Hippocampal formation (tissue), 2 donors: Measurements from ENCODE around the gene COA7.
"Not testable (repeated sequence)": the region's sequence is repeated elsewhere in the genome, so short reads cannot be mapped to it uniquely, and the experiment has no call there.

Source experiments
- DNase-seq, 2 donors: peaks; one replicate each; lab custom pipeline; 2025; lab: John Stamatoyannopoulos, UW

Gene COA7

DNA sequence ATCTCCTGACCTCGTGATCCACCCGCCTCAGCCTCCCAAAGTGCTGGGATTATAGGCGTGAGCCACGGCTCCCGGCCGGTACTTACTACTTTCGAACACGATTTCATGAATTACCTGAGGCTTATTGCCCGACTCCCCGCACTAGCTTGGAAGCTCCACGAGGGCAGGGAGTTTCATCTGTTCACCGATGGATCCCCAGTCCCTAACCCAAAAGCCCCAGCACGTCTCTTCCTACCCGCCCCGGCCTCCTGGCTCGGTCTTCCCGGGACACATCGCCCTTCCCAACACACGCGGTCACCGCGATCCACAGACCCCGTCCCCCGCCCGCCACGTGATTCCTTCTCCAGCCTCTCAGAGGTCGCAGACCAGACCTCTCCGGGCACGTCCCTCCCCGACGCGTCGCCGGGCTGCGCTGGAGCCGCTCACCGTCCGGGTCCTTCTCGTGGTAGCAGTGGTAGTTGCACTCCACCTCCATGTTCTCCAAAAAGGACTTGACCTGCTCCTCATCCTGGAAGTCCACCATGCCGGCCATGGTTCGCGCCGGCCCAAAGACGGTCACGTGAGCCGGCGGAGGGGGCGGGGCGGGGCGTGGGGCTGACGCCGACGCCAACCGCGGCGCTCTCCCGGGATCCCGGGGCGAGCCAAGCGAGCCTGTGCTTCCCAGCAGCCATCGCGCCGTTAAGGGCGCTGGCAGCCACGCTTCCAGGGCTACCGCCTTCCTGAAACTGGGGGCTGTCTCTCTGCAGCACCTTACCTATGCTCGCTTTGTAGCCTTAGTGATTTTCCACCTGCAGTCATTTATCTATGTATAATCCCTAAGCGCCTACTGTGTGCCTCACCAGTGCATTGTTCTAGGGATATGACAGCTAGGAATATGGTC is at the start of gene COA7:
Gene COA7 (minus strand): TSS at position 553 of the 880 bp plus-strand sequence. CDS start 21 bp downstream, at position 532.
- DNase-seq: peak; percentile 79 to 85

DNA sequence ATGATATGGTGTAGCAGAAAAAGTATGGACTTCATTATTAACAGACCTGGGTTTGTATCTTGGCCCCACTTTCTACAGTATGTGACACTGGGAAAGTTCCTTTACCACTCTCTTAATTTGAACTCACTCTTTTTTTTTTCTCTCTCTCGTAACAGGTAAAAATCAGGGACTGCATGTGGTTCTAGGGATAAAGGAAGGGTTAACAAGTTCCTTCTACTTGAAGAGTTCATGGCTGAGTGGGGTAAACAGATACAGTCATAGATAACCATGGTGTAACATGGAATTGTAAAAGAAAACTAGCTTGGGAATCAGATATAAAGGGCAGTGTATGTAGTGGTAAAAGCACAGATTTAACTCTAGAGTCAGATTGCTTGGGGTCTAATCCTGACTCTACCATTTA is 49.3 kb upstream of the COA7 start:
- no peak for DNase-seq

DNA sequence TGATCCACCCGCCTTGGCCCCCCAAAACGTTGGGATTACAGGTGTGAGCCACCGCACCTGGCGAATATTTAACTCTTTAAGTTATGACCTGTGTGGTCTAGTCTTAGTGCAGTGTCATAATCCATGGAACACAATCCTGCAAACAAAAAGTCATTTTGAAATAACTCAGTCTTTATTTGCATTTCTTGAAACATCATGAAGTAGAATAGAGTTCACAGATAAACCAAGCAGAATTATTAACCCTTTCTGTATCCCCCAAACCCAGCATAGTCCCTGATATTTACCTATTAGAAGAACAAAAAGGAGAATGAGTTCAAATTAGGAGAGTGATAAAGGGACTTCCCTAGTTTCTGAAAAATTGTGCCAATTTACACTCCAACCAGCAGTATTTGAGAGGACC is 48.0 kb upstream of the COA7 start:
- no peak for DNase-seq

DNA sequence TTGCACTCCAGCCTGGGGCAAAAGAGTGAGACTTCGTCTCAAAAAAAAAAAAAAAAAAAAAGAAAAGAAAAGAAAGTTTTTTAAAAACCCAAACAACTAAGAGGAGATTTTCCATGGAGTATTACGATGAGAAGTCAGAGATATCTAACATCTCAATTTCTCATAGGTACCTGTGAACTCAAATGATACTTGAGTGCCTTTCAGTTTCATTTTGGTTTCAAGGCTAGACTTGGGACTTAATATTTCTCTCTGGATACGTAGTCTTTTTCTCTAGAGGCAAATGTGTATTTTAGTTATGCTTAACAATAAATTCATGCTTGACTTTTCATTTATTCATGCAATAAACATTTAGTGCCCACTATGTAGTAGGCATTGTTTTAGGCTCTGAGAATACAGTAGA is 43.1 kb upstream of the COA7 start:
- DNase-seq: no peak

DNA sequence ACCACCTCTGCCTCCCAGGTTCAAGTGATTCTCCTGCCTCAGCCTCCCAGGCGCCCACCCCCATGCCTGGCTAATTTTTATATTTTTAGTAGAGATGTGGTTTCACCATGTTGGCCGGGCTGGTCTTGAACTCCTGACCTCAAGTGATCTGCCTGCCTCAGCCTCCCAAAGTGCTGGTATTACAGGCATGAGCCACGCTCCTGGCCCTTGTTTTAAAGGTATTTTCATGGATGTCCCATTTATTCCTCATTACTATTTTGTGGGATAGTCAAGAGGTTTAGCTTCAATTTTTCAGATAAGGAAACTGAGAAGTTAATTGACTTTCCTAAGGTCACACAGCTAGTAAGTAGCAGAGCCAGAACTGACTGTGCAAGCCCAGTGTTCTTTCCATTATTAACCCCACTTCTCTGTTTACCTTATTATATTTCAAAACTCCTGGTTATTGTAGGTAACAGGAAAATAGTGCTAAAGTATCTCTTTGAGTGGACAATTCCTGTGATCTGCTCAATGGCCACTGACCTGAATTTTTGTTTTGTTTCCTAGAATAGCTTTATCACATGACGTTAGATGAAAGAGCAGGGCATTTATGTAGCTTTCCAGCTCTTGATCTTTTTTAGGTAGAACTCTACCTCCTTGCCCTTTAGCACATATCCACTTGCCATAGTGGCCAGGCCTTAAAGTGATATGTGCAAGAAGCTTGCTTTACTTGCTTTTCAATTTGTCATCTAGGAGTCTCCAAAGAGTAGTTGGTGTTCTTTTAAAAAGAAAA is 41.7 kb upstream of the COA7 start:
- DNase-seq: no peak

DNA sequence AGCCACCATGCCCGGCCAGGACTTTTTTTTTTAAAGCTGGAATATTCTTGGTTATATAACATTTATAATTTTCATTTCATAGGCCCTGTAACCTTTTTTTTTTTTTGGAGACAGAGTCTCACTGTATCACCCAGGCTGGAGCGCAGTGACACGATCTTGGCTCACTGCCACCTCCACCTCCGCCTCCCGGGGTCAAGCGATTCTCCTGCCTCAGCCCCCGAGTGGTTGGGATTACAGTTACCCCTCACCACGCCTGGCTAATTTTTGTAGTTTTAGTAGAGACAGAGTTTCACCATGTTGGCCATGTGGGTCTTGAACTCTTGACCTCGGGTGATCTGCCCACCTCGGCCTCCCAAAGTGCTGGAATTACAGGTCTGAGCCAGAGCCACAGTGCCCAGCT is 40.7 kb upstream of the COA7 start:
- DNase-seq: no peak

DNA sequence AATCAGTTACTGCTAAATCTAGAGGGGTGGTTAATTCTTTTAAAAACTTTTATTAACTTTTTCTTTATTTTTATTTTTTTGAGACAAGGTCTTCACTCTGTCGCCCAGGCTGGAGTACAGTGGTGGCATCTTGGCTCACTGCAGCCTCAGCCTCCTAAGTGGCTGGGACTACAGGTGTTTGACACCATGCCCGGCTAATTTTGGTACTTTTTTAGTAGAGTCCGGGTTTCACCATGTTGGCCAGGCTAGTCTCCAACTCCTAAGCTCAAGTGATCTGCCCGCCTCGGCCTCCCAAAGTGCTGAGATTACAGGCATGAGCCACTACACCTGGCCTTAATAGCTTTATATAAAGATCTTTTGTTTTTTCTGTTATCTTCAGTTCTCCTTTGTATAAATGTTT is 40.0 kb upstream of the COA7 start:
- DNase-seq: no peak

DNA sequence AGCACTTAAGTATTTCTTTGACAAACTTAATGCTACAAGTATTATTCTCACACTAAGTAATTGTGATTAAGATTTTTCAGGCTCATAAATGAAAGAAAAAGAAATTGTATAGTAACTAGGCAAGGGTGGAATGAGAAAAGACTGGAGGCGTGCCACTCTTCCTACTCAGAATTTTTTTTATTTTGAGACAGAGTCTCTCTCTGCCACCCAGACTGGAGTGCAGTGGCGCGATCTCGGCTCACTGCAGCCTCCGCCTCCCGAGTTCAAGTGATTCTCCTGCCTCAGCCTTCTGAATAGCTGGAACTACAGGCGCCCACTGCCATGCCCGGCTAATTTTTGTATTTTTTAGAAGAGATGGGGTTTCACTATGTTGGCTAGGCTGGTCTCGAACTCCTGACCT is 37.2 kb upstream of the COA7 start:
- DNase-seq: not testable (repeated sequence)

DNA sequence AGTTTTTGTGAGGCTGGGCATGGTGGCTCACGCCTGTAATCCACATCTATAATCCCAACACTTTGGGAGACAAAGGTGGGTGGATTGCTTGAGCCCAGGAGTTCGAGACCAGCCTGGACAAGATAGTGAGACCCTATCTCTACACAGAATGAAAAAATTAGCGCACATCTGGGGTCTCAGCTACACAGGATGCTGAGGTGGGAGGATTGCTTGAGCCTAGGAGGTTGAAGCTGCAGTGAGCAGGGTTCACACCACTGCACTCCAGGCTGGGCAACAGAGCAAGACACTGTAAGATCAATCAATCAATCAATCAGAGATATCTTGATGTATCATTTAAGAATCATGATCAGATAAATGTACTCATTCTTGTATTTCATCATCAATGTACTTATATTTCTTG is 35.2 kb upstream of the COA7 start:
- no peak for DNase-seq

DNA sequence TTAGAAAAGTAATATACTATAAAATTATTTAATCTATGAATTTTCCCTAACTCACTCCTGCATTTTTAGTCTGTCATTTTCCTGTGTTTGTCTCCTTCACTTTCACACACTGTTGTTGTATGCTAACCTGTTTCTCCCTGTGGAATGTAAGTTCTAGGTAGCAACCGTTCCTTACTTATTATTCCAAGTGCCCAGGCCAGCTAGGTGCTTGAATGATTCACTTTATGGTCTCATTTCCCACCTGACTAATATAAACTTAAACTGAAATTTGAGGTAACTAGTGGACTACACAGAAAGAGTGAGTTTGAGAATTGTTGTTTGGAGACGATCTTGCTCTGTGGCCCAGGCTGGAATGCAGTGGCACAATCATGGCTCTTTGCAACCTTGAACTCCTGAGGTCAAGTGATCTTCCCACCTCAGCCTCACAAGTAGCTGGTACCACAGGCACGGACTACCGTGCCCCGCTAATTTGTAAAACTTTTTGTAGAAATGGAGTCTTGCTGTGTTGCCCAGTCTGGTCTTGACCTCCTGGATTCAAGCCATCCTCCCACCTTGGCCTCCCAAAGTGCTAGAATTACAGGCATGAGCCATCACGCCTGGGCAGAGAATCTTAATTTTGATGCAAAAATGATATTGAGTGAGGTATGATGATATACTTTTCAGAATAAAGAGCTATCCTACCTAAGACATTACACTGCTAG is 30.0 kb upstream of the COA7 start:
- DNase-seq: no peak

DNA sequence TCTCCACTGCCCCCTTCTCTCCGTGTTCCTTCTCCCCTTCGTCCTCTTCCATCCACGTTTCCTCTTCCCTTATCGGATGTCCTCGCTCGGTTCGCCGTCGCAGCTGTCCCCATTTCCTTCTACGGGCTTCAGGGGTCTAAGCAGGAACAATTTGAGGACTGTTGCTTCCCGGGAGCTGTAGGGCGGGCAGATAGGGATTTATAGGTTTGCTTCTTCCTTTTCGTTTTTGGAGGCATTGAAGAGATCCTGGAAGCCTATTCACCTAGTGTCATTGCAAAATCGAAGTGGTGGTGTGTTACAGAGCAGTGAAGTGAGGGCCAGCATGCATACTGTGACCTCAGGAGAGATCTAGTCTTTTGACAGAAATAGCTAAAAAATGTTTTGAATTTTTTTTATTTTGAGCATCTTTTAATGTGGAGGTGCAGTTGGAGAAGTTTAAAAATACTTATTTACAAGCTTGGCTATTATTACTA is 29.0 kb upstream of the COA7 start:
- DNase-seq: no peak

DNA sequence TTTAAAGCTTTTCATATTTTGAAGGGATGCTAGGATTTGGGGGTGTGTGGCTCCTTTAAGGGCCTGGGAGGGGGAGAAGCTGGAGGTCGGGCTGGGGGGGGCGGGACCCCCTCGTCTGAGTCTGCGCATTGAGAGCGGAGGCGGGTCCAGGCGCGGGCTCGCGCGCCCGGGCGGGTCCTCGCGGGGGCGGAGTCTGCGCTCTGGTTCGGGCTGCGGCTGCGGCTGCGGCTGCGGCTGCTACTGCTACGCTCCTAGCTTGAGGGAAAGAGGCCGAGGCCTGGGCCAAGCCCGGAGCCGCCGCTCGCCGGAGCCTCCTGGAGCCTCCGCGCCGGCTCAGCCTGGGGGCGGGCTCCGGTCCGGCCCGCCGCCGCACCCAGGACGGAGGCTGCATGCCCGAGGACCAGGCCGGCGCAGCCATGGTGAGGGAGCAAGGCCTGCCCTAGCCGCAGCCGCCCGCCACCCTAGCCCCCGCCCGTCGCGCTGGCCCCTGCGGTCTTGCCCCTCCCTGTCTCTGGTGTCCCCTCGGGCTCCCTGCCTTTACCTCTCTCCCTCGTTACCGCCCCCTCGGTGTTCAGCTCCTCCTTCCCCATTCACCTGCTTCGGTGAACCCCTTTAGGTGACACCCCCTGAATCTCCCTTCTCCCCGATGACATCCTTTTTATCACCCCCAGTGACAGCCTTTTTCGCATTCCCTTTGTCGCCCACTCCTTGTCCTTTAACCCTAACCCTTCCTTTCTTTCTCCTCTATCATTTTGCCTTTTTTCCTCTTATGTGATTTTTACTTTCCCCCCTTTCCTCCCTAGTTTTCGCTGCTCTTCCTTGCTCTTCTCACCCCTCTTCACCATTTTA is 28.3 kb upstream of the COA7 start, which contains the start of gene ZYG11B:
Gene ZYG11B (plus strand): TSS at position 189 of the 849 bp plus-strand sequence. CDS start 201 bp downstream, at position 390.
- DNase-seq: peak; percentile 80 to 93

DNA sequence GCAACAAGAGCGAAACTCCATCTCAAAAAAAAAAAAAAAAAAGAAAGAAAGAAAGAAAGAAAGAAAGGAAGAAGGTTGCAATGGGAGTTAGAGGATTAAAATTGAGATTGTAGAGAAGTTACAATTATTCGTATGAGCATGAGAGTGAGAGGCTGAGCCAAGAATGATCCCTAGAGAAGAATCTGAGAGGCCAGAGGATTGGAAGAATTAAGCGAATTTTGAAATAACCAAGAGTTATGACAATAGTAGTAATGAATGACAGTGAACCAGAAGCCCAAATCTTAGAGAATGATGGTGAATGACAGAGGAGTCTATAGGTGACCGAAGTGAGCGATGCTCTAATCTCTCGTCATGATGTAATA is 27.7 kb upstream of the COA7 start:
- DNase-seq: no peak

DNA sequence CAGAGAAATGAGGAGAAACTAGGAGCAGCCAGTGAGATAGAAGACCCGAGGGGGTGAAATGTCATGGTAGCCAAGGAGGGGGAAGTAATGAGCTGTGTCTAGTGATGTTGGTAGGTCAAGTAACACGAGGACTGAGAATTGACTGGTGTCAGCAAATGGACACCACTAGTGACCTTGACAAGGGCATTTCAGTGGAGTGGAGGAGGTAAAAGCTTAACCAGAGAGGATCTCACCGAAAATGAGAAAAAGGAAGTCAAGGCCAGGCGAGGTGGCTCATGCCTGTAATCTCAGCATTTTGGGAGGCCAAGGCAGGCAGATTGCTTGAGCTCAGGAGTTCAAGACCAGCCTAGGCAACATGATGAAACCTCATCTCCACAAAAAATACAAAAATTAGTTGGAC is 25.1 kb upstream of the COA7 start:
- no peak for DNase-seq

DNA sequence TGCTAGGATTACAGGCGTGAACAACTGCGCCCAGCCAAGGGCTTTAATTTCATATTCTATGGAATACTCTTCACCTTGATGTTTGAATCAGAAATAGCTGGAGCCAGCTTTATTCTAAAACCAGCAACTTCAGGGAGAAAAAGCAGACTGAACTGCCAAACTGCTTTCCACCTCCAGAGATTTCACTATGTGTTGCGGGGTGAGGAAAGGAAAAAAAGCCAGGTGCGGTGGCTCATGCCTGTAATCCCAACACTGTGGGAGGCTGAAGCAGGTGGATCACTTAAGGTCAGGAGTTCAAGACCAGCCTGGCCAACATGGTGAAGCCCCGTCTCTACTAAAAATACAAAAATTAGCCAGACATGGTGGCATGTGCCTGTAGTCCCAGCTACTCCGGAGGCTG is 17.1 kb upstream of the COA7 start:
- DNase-seq: not testable (repeated sequence)

DNA sequence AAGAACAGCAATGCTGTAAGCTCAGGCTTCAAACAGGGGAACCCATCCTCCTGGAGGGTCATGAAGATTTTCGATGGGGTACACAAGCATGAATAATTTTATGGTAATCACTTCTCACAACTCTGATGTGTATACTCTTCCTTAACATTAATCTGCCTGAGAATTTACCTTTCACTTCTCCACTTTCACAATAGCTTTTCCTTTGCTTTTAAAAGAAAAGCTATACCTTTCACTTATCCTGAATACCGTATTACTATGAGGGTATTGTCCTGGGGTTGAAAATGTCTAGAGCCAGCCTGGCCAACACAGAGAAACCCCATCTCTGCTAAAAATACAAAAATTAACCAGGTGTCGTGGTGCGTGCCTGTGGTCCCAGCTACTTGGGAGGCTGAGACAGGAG is 15.4 kb upstream of the COA7 start:
- DNase-seq: no peak

DNA sequence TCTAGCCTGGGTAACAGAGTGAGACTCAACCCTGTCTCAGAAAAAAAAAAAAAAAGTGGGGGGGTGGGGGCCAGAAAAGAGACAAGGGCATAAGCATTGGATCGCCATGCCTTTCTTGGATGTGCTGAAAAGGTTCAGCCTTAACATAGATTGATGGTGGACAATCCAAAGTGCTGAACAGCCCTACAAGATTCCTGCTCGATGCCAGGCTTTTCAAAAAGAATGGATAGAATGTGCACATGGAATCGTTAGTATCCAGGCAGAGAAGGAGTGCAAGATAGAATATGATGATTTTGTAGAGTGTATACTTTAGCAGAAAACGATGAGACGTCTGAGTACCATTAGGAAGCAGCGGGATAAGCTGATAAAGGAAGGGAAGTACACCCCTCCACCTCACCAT is 10.9 kb upstream of the COA7 start:
- no peak for DNase-seq

DNA sequence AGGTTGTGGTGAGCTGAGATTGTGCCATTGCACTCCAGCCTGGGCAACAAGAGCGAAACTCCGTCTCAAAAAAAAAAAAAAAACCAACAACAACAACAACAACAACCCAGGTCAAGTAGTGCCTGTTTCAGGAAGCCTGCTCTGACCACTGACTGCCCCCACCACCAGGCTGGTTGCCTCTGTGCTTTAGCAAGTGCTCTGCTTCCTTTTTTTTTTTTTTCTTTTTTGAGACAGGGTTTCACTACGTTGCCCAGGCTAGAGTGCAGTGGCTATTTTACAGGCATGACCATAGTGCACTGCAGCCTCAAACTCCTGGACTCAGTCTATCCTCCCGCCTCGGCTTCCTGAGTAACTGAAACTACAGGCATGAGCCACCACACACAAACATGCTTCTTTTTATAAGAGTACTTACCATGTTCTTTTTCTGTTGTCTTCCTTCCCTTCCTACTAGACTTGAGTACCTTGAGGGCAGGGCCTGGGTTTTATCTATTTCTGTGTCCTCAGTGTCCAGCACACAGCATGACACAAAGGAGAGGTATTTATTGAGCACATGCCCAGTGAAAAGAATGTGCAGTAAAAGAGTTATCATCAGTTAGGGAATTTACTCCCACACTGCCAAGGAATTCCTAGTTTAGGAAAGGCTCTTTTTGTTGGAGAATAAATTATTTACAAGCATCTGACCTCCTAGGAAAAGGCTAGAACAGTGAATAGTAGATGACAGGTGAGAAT is 9.9 kb upstream of the COA7 start:
- DNase-seq: no peak

DNA sequence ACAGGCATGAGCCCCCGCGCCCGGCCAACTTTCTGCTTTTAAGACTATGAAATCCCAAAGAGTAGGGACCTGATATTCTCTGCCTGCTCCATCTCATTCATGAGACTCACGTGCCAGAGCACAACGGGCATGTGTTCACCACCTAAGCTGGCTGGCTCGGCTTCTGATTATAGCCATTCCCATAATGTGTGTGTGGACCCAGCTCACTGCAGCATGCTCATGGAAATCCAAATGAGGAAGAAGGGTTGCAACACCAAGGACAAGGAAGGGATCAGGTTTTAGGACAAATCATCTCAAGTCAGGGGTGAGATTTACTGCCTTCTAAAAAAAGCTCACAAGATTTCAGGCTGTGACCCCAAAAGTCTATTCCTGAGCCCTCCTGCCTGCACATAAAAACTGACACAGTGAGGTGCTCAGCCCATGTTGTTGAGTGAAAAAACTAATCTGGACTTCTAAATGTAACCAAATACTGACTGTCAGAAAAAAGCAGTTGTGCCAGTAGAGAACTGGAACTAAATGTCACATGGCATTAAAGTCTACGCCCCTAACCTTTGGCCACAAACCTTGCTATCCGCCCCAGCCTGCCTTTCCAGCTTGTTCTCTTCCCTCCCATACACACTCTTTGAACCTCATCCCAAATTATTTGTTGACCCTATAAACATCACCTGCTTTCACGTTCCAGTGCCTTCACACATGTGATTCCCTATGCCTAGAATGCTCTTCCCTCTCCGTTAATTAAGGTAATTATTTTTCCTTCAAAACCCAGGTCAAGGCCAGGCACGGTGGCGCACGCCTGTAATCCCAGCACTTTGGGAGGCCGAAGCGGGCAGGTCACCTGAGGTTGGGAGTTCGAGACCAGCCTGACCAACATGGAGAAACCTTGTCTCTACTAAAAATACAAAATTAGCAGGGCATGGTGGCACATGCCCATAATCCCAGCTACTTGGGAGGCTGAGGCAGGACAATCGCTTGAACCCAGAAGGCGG is 9.1 kb upstream of the COA7 start:
- DNase-seq: no peak
